HepG2 (cell line): ENCODE results near the gene TPD52L2. TPM values are rescaled to one million over a fixed set of nuclear protein-coding genes. Genes with fewer than 3 reads are reported as not detected.
A peak's percentile ranks its signal among the peaks of the same experiment; 100 is the strongest.

Source experiments
- ATAC-seq: fragments of 200-7000 bp; cut with Tn5 transposase; 3 replicates; pipeline ENCODE4 v1.9.1; 2020; ENCODE audit warnings: mild to moderate bottlenecking, moderate library complexity
- BruUV-seq: library from RNA; stranded (reverse); fragments of 400-500 nt; replicated peaks from 2 replicates; lab custom pipeline; 2021; lab: Mats Ljungman, UMichigan
- CTCF ChIA-PET: fragments of 300-600 bp; formaldehyde crosslinking; extraction: SDS; loops from one replicate; lab custom pipeline; 2021; ENCODE audit warnings: low total read pairs, inconsistent platforms, low intra/inter-chr PET ratio; lab: Yijun Ruan, JAX
- POLR2A ChIA-PET: fragments of 350-600 bp; sonication (Branson Sonifier 250); formaldehyde crosslinking; loops from one replicate; lab custom pipeline; 2020; ENCODE audit warnings: antibody characterized with exemption, inconsistent platforms; lab: Yijun Ruan, JAX
- DNase-seq: peaks from one replicate; pipeline ENCODE4 v3.0.0-alpha.2; 2015; ENCODE audit warnings: low spot score
- FAIRE-seq: peaks from 3 replicates; lab custom pipeline; 2011; peaks lifted over from hg19 to GRCh38; lab: Jason Lieb, UNC
- H2AFZ ChIP-seq: one replicate; pipeline ENCODE4 v1.6.1; 2011; ENCODE audit warnings: low read length, inconsistent platforms
- H3K27ac ChIP-seq: fragments of 300-600 bp; 3 replicates; pipeline ENCODE4 v1.8.0; 2011; ENCODE audit warnings: mixed run types, mild to moderate bottlenecking, mixed read lengths, low read length, inconsistent platforms; ENCODE audit not compliant: insufficient read depth; ENCODE audit errors: extremely low read length
- H3K27me3 ChIP-seq, 2 experiments: fragments of 200-600 bp in 1 of 2; 2 replicates in 1 of 2; 3 replicates in 1 of 2; pipeline versions ENCODE4 v1.6.0 to v1.8.0; 2011; ENCODE audit warnings: low read length in 2 of 2, mild to moderate bottlenecking in 2 of 2, moderate library complexity in 2 of 2, inconsistent platforms in 1 of 2; ENCODE audit not compliant: insufficient read depth in 2 of 2, control insufficient read depth in 1 of 2
- H3K36me3 ChIP-seq, 2 experiments: fragments of 200-600 bp in 1 of 2; replicated peaks in 1 of 2; 2 replicates in 1 of 2; 3 replicates in 1 of 2; pipeline versions ENCODE4 v1.5.1 to v1.8.0; 2011; ENCODE audit warnings: low read length in 2 of 2, inconsistent platforms in 1 of 2; ENCODE audit not compliant: insufficient read depth in 2 of 2, control insufficient read depth in 1 of 2
- H3K4me1 ChIP-seq: 2 replicates; pipeline ENCODE4 v1.5.1; 2012; ENCODE audit warnings: low read length, inconsistent platforms; ENCODE audit not compliant: insufficient read depth
- H3K4me2 ChIP-seq: 2 replicates; pipeline ENCODE4 v1.6.0; 2011; ENCODE audit warnings: low read depth, low read length, inconsistent platforms
- H3K4me3 ChIP-seq, 3 experiments: fragments of 200-600 bp in 1 of 3; sonication (generic), shearing (Covaris generic) in 1 of 3; replicated peaks in 1 of 3; 2 replicates each; pipeline ENCODE4 v1.5.1; 2011 to 2016; ENCODE audit warnings: low read length in 3 of 3, inconsistent platforms in 2 of 3, low read depth in 2 of 3, mild to moderate bottlenecking in 2 of 3, control low read depth in 1 of 3, mixed read lengths in 1 of 3; ENCODE audit not compliant: insufficient read depth in 1 of 3
- H3K79me2 ChIP-seq: one replicate; pipeline ENCODE4 v1.6.1; 2011; ENCODE audit warnings: low read length, inconsistent platforms; ENCODE audit not compliant: insufficient read depth
- H3K9ac ChIP-seq: 2 replicates; pipeline ENCODE4 v1.6.0; 2011; ENCODE audit warnings: mild to moderate bottlenecking, low read depth, low read length, inconsistent platforms; ENCODE audit not compliant: insufficient read depth
- H3K9me3 ChIP-seq: 2 replicates; pipeline ENCODE4 v1.5.1; 2012; ENCODE audit warnings: mild to moderate bottlenecking, low read length
- H4K20me1 ChIP-seq: 2 replicates; pipeline ENCODE4 v1.6.0; 2011; ENCODE audit warnings: inconsistent platforms, mild to moderate bottlenecking, low read length, moderate library complexity; ENCODE audit not compliant: insufficient read depth
- ARID4A ChIP-seq: sonication (generic); formaldehyde crosslinking; IDR thresholded peaks from 2 replicates; pipeline ENCODE4 v1.5.0; 2020; ENCODE audit warnings: mild to moderate bottlenecking, missing genetic modification reagents, borderline replicate concordance
- CBFB ChIP-seq: sonication (generic); formaldehyde crosslinking; IDR thresholded peaks from 2 replicates; pipeline ENCODE4 v1.4.0; 2020; ENCODE audit warnings: missing genetic modification reagents
- ERF ChIP-seq: IDR thresholded peaks from 2 replicates; pipeline ENCODE4 v1.6.1; 2018; ENCODE audit warnings: missing biosample characterization, missing genetic modification reagents
- MATR3 ChIP-seq: sonication (generic); formaldehyde crosslinking; IDR thresholded peaks from 2 replicates; pipeline ENCODE4 v1.4.0; 2020; ENCODE audit warnings: missing genetic modification reagents
- NPAS2 ChIP-seq: sonication (generic); formaldehyde crosslinking; IDR thresholded peaks from 2 replicates; pipeline ENCODE4 v1.8.0; 2022; ENCODE audit warnings: mild to moderate bottlenecking, missing genetic modification reagents, borderline replicate concordance
- PAF1 ChIP-seq: IDR thresholded peaks from 2 replicates; pipeline ENCODE4 v1.6.1; 2016; ENCODE audit warnings: missing genetic modification reagents, missing compliant biosample characterization
- PAX8 ChIP-seq: sonication (generic); formaldehyde crosslinking; IDR thresholded peaks from 2 replicates; pipeline ENCODE4 v1.8.0; 2022; ENCODE audit warnings: mild to moderate bottlenecking, missing genetic modification reagents, borderline replicate concordance
- SKIL ChIP-seq: sonication (generic); formaldehyde crosslinking; IDR thresholded peaks from 2 replicates; pipeline ENCODE4 v1.8.0; 2022; ENCODE audit warnings: missing genetic modification reagents, mild to moderate bottlenecking, moderate library complexity, borderline replicate concordance
- SRSF1 ChIP-seq: fragments of 200-400 bp; formaldehyde crosslinking; optimal IDR thresholded peaks from 2 replicates; pipeline ENCODE3; 2017; ENCODE audit warnings: mild to moderate bottlenecking, low read depth, low read length, moderate library complexity
- ZFY ChIP-seq: sonication (generic); formaldehyde crosslinking; IDR thresholded peaks from 2 replicates; pipeline ENCODE4 v1.4.0; 2020; ENCODE audit warnings: missing genetic modification reagents
- ZNF138 ChIP-seq: sonication (generic); formaldehyde crosslinking; IDR thresholded peaks from 2 replicates; pipeline ENCODE4 v1.5.0; 2020; ENCODE audit warnings: mild to moderate bottlenecking, low read depth, missing genetic modification reagents
- ZNF44 ChIP-seq: sonication (generic); formaldehyde crosslinking; IDR thresholded peaks from 2 replicates; pipeline ENCODE4 v1.5.1; 2020; ENCODE audit warnings: mild to moderate bottlenecking, missing genetic modification reagents
- ZNF776 ChIP-seq: sonication (generic); formaldehyde crosslinking; IDR thresholded peaks from 2 replicates; pipeline ENCODE4 v1.4.0; 2020; ENCODE audit warnings: mild to moderate bottlenecking, missing genetic modification reagents
- WGBS: methylation state at CpG from one replicate; pipeline ENCODE4 v1.1.6; 2017; ENCODE audit warnings: low lambda C conversion rate; 5-methylcytosine and 5-hydroxymethylcytosine counted together
- in situ Hi-C: cut with HindIII; loops from 2 replicates; pipeline ENCODE4 v1.10.0; 2017; ENCODE audit warnings: low pct_unique_long_range_greater_than_20kb; ENCODE audit not compliant: extremely low pct_ligation_motif_present
- intact Hi-C: fragments of 100-400 bp; cut with micrococcal nuclease; formaldehyde crosslinking; loops from one replicate; pipeline ENCODE4 v1.10.0; 2022; ENCODE audit not compliant: unreplicated experiment
- polyA plus RNA-seq, 8 experiments: library from polyadenylated mRNA; depleted of rRNA in 3 of 8; stranded (reverse) in 7 of 8; unstranded in 1 of 8; fragments of >200 nt; fragmentation: Illumina TruSeq in 4 of 8; extraction: Trizol in 4 of 8; gene quantifications; 2 replicates each; pipeline versions ENCODE4 v1.2.1 to v1.2.3, GENCODE V29; 2011 to 2016; ENCODE audit warnings: low read depth in 4 of 8, missing spikeins in 1 of 8, mixed read lengths in 1 of 8; ENCODE audit not compliant: insufficient read depth in 1 of 8
- total RNA-seq, 5 experiments: library from RNA; depleted of rRNA; stranded (reverse); fragments of >200 nt; fragmentation: Illumina TruSeq; extraction: Trizol; gene quantifications; 2 replicates each; pipeline ENCODE4 v1.2.3, GENCODE V29; 2016; ENCODE audit warnings: low read depth in 1 of 5

TPD52L2 gene
- total and polyA plus RNA-seq, 2 of the 13 experiments (the other 11 are each of a cell fraction or from before 2014, with no cell fraction given), result 156 to 184 TPM

- TF ChIP-seq SRSF1 (peak; percentile 72), MATR3 (CRISPR knock-in tag) (no peak)
These were observed 17.6 kb upstream of the TPD52L2 start (continued) for GRCh38 chr20:63847237-63848002.

GRCh38 chr20:63848003-63848911 lies 16.8 kb upstream of the TPD52L2 start:
- H3K9ac ChIP-seq, result peak overlapping the region; percentile 39; the same call in 1 of the 2 replicates
- H3K27ac ChIP-seq, result no peak overlapping the region
- BruUV-seq, result no TSS peak
- FAIRE-seq (no peak), ATAC-seq (peak; percentile 32), DNase-seq (no peak)
- intact Hi-C loops (no loop called here), in situ Hi-C loops (no loop called here)
- ChIA-PET POLR2A (interaction anchor here (0.6 to 3.7 kb wide), 12 partner anchors 8 to 274 kb away, joined by 3 to 29 read pairs (median 5); partner anchors contain the start of genes ABHD16B, ARFRP1, HELZ2 and SLC2A4RG), CTCF (no interaction called here)
- H3K4me1 ChIP-seq, result peaks cover 41% of the 10 kb centered on the region
- peaks cover 7 to 25% of the 10 kb centered on the region in 2 experiments for H3K27me3 ChIP-seq
- no peak overlapping the region for H2AFZ ChIP-seq
- WGBS, result 27% methylated on average over 27 of the region's 28 CpGs
- H3K4me3 ChIP-seq, result peak overlapping the region; percentile 30 to 71 (median 47)
- no peaks in the 10 kb centered on the region for H3K9me3 ChIP-seq
- no peaks in the 10 kb centered on the region for H4K20me1 ChIP-seq
- H3K36me3 ChIP-seq, result no peaks in the 10 kb centered on the region
- H3K4me2 ChIP-seq, result peak overlapping the region; percentile 66
- H3K79me2 ChIP-seq, result no peaks in the 10 kb centered on the region
- no peak for TF ChIP-seq ZNF138 (CRISPR knock-in tag)
- no peak for TF ChIP-seq PAX8 (CRISPR knock-in tag)
- no peak for TF ChIP-seq PAF1
- TF ChIP-seq ARID4A (CRISPR knock-in tag), result peak; percentile 11; the same call in 1 of the 2 replicates
- TF ChIP-seq ZNF44 (CRISPR knock-in tag), result no peak
- TF ChIP-seq ZFY (CRISPR knock-in tag), result peak; percentile 64
- no peak for TF ChIP-seq NPAS2 (CRISPR knock-in tag)
- TF ChIP-seq ERF, result no peak
- TF ChIP-seq SKIL, result peak; percentile 84
- no peak for TF ChIP-seq CBFB (CRISPR knock-in tag)
- no peak for TF ChIP-seq ZNF776 (CRISPR knock-in tag)
